Dedifferentiated amniotic fluid mesenchymal stem cell (primary cell): ENCODE results near the gene TRIM49C.
"Not testable (repeated sequence)": the region's sequence is repeated elsewhere in the genome, so short reads cannot be mapped to it uniquely, and the experiment has no call there.

ENCODE experiments used
- DNase-seq: peaks from one replicate; pipeline ENCODE4 v3.0.0-alpha.2; 2016; ENCODE audit errors: extremely low spot score

TRIM49C gene

GRCh38 chr11:90030806-90031205 is at the start of gene TRIM49C:
TSS of gene TRIM49C (plus strand) at chr11:90031106. CDS start at chr11:90035212, 4,106 bp downstream.
- DNase-seq, result not testable (repeated sequence)

DNA sequence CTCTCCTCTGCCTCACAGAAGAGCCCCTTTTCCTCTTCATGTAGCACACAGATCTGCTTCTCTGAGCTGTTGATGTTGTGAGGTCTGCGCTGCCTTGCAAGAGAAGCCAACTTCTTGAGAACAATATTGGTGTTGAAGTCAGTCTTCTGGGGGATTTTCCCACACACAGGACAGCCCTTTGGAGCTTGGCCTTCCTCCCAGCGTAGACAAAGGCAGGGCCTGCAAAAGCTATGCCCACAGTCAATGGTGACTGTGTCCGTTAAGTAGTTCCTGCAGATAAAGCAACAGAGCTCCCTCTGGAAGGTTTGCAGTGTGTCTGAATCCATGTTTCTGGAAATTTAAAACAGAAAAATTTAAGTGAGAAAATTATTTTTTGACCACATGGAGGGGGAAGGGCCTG is 6.7 kb upstream of the TRIM49C start:
- DNase-seq, result not testable (repeated sequence)

DNA sequence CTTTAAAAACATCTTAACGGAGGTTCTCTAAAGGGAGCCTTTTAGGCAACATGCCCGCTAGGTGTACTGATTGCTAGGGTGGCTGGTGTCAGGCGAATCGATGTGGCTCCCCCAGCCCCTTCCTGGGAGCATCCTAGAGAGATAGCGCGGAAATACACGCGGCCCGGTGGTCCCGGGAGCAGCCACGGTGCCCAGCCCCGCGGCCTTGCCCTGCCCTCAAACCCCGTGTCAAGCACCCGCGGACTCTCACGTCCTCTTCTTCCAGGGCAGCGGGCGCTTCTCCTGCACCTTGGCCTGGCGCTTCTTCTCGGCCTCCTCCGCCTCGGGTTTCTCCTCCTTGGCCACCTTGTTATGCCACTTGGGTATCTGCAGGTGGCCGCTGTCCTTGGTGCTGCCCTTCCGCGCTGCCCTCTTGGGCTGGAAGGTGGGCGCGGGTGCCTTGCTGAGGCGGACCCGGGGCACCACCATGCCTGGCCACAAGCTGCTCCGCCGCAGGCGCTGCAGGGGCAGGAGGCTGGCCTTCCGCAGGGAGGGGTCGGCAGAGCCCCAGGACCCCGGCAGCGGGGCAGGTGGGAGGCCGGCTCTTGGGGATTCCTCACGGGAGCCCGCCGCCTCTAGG is 20.8 kb downstream of the TRIM49C start:
- not testable (repeated sequence) for DNase-seq

- DNase-seq, result not testable (repeated sequence)
These were observed 21.4 kb downstream of the TRIM49C start for GRCh38 chr11:90052311-90052710.

- DNase-seq, result not testable (repeated sequence)
These were observed 22.6 kb downstream of the TRIM49C start for GRCh38 chr11:90053545-90053944.

- DNase-seq, result not testable (repeated sequence)
These were observed 54.7 kb downstream of the TRIM49C start, which contains the start of gene UBTFL1 for GRCh38 chr11:90085650-90086049. TSS of gene UBTFL1 (plus strand) at chr11:90085950. CDS start at chr11:90085950, 0 bp downstream.

DNA sequence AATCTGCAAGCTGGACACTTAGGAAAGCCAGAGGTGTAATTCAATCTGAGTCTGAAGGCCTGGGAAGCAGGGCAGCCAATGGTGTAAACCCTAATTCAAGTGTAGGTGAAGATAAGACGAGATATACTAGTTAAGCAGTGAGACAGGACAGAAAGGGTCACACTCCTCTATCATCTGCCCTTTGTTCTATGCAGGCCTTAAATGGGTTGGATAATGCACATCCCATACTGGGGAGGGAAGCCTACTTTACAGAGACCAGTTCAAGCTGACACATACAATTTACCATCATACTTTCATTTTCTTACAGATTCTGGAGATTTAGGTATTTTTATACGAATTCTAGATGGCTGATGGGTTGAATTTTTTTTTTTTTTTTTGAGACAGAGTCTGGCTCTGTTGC is 57.8 kb downstream of the TRIM49C start:
- DNase-seq, result not testable (repeated sequence)
